PFSK-1 (cell line): Measurements from ENCODE around the gene SPTBN1.

Experiments used
- FOXP2 ChIP-seq: optimal IDR thresholded peaks from 2 replicates; pipeline ENCODE3; 2011; ENCODE audit warnings: borderline replicate concordance, control low read depth, inconsistent platforms; ENCODE audit not compliant: insufficient read depth; ENCODE audit errors: extremely low read length, extremely low read depth
- POLR2AphosphoS5 ChIP-seq: IDR thresholded peaks from 2 replicates; pipeline ENCODE4 v1.6.1; 2012; ENCODE audit warnings: low read depth, mild to moderate bottlenecking, control low read depth, low read length, moderate library complexity
- SIN3A ChIP-seq: IDR thresholded peaks from 2 replicates; pipeline ENCODE4 v1.6.1; 2012; ENCODE audit warnings: mild to moderate bottlenecking, low read length, moderate library complexity, borderline replicate concordance; ENCODE audit not compliant: insufficient read depth
- TAF1 ChIP-seq: IDR thresholded peaks from 2 replicates; pipeline ENCODE4 v1.6.1; 2012; ENCODE audit warnings: low read length, control low read depth, borderline replicate concordance; ENCODE audit not compliant: insufficient read depth
- TF ChIP-seq, protein P1 (sequence below), 2 experiments: IDR thresholded peaks; 2 replicates each; pipeline versions ENCODE4 v1.6.1 to v1.8.0; 2011 to 2012; ENCODE audit warnings: low read depth in 2 of 2, low read length in 2 of 2, control low read depth in 1 of 2, inconsistent platforms in 1 of 2, mild to moderate bottlenecking in 1 of 2, moderate library complexity in 1 of 2; ENCODE audit not compliant: insufficient read depth in 1 of 2

The SPTBN1 gene

DNA sequence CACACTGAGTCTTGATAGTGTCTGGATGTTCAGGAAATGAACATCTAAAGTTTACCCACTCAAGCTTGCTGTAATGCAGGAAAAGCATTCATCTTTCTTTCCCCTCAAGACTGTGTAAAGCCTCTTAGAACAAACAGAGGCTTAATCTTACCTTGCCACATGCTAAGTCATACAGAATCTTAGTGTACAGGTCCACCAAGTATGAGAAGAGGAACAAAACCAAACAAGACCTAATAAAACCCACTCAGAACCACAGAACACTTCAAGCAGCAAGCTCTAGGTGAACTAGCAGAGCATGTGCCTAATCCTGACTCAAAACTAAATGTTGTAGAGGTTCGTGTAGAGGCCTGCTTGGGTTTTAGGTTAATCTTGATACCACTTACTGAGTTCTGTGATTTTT, 97.6 kb downstream of the SPTBN1 start:
- TF ChIP-seq TAF1: no peak
- TF ChIP-seq SIN3A: no peak
- TF ChIP-seq POLR2AphosphoS5: no peak
- TF ChIP-seq, protein P1, sequence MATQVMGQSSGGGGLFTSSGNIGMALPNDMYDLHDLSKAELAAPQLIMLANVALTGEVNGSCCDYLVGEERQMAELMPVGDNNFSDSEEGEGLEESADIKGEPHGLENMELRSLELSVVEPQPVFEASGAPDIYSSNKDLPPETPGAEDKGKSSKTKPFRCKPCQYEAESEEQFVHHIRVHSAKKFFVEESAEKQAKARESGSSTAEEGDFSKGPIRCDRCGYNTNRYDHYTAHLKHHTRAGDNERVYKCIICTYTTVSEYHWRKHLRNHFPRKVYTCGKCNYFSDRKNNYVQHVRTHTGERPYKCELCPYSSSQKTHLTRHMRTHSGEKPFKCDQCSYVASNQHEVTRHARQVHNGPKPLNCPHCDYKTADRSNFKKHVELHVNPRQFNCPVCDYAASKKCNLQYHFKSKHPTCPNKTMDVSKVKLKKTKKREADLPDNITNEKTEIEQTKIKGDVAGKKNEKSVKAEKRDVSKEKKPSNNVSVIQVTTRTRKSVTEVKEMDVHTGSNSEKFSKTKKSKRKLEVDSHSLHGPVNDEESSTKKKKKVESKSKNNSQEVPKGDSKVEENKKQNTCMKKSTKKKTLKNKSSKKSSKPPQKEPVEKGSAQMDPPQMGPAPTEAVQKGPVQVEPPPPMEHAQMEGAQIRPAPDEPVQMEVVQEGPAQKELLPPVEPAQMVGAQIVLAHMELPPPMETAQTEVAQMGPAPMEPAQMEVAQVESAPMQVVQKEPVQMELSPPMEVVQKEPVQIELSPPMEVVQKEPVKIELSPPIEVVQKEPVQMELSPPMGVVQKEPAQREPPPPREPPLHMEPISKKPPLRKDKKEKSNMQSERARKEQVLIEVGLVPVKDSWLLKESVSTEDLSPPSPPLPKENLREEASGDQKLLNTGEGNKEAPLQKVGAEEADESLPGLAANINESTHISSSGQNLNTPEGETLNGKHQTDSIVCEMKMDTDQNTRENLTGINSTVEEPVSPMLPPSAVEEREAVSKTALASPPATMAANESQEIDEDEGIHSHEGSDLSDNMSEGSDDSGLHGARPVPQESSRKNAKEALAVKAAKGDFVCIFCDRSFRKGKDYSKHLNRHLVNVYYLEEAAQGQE (IDR thresholded peaks at IDR 0.05; ENCODE audit: insufficient read depth in 1 of 2, low read depth in 2 of 2, low read length in 2 of 2): no peak
- TF ChIP-seq FOXP2: no peak

GRCh38 chr2:54555318-54555837, 99.3 kb downstream of the SPTBN1 start:
- TF ChIP-seq SIN3A: no peak
- TF ChIP-seq FOXP2: no peak
- TF ChIP-seq, protein P1 (IDR thresholded peaks at IDR 0.05; ENCODE audit: insufficient read depth in 1 of 2, low read depth in 2 of 2, low read length in 2 of 2): no peak
- no peak for TF ChIP-seq POLR2AphosphoS5
- no peak for TF ChIP-seq TAF1

DNA sequence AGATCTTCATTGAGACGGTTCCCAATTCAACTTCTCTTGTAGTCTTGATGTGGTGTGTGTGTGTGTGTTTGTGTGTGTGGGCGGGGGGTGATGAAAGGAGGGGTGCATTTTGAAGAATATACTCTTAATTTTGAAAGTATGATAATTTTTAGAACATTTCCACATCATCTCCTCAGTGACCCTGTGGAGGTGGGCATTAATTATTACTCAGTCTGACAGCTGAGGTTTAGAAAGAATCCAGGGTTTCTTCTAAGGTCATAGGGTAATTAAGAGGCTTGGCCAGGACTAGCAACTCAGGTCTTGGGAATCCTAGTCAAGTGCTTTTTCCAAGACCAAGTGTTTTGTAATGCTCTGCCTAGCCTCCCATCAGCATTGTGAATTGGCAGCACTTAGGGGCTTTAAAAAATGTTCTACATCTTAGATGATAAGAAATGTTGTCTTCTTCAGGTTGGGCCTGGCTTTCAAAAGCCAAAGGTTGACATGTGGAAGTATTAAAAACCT, 100.5 kb downstream of the SPTBN1 start:
- TF ChIP-seq POLR2AphosphoS5: no peak
- TF ChIP-seq, protein P1 (IDR thresholded peaks at IDR 0.05; ENCODE audit: insufficient read depth in 1 of 2, low read depth in 2 of 2, low read length in 2 of 2): no peak
- no peak for TF ChIP-seq FOXP2
- TF ChIP-seq TAF1: no peak
- no peak for TF ChIP-seq SIN3A

DNA sequence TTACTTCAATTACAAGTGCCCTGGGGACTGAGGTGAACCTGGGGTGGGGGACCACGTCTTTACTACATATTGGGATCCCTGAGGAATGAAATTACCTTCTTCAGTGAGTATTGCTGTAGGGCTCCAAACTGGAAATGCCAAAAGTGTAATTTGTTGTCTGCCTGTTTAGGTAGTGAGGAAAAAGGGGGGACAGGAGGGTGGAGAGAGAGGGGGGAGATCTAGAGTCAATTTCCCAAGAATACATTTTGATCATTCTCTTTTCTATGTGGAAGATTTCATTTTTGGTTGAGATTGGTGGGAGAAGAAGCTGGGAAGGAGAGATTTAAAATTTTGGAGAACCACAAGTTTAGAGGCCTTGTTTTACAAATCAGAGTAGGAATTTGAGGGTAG, 101.1 kb downstream of the SPTBN1 start:
- TF ChIP-seq TAF1 (no peak), FOXP2 (no peak), SIN3A (no peak), POLR2AphosphoS5 (no peak)
- TF ChIP-seq, protein P1 (IDR thresholded peaks at IDR 0.05; ENCODE audit: insufficient read depth in 1 of 2, low read depth in 2 of 2, low read length in 2 of 2): no peak
